ENCODE measurements around the gene COMP.

GRCh38 chr19:18796239-18796638, 5.1 kb upstream of the COMP start:
- TF ChIP-seq POLR2AphosphoS5 (IDR thresholded peaks at IDR 0.05; ENCODE audit: borderline replicate concordance, low read depth, low read length), result no peak
- TF ChIP-seq EZH2 (IDR thresholded peaks at IDR 0.05), result no peak
- TF ChIP-seq FOXP2 (optimal IDR thresholded peaks at IDR 0.05; ENCODE audit: control extremely low read depth, extremely low read length, insufficient read depth), result no peak

All from SK-N-MC (cell line).